Peyer's patch (tissue), 4 donors: Measurements from ENCODE around the gene PLD5. TPM values are rescaled to one million over a fixed set of nuclear protein-coding genes. Genes with fewer than 3 reads are reported as not detected.
"Not testable (repeated sequence)": the region's sequence is repeated elsewhere in the genome, so short reads cannot be mapped to it uniquely, and the experiment has no call there.

ENCODE experiments used
- DNase-seq, 3 donors: peaks; one replicate each; pipeline ENCODE4 v3.0.0-alpha.2; 2017 to 2019
- H3K27ac ChIP-seq, 4 donors: fragments of 200-600 bp; sonication (generic); one replicate each; pipeline ENCODE4 v1.5.1; 2016 to 2019
- H3K27me3 ChIP-seq, 2 donors: fragments of 200-600 bp; sonication (generic); one replicate each; pipeline ENCODE4 v1.5.1; 2019
- H3K36me3 ChIP-seq, 3 donors: fragments of 200-600 bp; sonication (generic); one replicate each; pipeline ENCODE4 v1.5.1; 2016 to 2019
- H3K4me1 ChIP-seq, 4 donors: fragments of 200-600 bp; sonication (generic); one replicate each; pipeline ENCODE4 v1.5.1; 2016 to 2019
- H3K4me3 ChIP-seq, 4 donors: fragments of 200-600 bp; sonication (generic); 1 replicate in 3 of 4; 2 replicates in 1 of 4; pipeline ENCODE4 v1.5.1; 2016 to 2019; ENCODE audit warnings: mild to moderate bottlenecking in 1 of 4
- H3K9me3 ChIP-seq, 4 donors: fragments of 200-600 bp; sonication (generic); one replicate each; pipeline ENCODE4 v1.5.1; 2016 to 2019; ENCODE audit warnings: mild to moderate bottlenecking in 1 of 4
- POLR2A ChIP-seq, 2 donors: fragments of 450-650 bp; IDR thresholded peaks; one replicate each; pipeline ENCODE4 v1.5.1; 2017; ENCODE audit warnings: antibody characterized with exemption in 2 of 2, mild to moderate bottlenecking in 2 of 2, moderate library complexity in 2 of 2
- total RNA-seq, 4 donors: library from RNA; depleted of rRNA; stranded (reverse); fragments of >200 nt; gene quantifications; one replicate each; pipeline ENCODE4 v1.1.0, GENCODE V29; 2016
- TF ChIP-seq, protein P1 (sequence below), 6 experiments: fragments of 450-650 bp in 4 of 6; fragments of 200-600 bp in 2 of 6; sonication (generic) in 1 of 6; IDR thresholded peaks; one replicate each; pipeline ENCODE4 v1.5.1; 2017 to 2019; ENCODE audit warnings: antibody characterized with exemption in 6 of 6, mild to moderate bottlenecking in 3 of 6, moderate library complexity in 1 of 6

PLD5 gene
- total RNA-seq, 4 donors from 2014 or later, result 0.67 TPM; not detected in 3

DNA sequence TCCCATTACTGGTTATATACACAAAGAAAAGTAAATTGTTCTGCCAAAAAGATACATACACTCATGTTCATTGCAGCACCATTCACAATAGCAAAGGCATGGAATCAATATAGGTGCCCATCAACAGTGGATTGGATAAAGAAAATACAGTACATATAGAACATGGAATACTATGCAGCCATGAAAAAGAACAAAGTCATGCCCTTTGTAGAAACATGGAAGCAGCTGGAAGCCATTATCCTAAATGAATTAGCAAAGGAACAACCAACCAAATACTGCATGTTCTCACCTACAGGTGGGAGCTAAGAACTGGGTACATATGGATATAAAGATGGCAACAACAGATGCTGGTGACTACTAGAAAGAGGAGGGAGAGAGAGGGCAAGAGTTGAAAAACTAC lies 132.6 kb downstream of the PLD5 start:
- no peaks in the 10 kb centered on the region for H3K4me1 ChIP-seq
- no peak overlapping the region for H3K27ac ChIP-seq
- no peak for TF ChIP-seq POLR2A (IDR thresholded peaks at IDR 0.05)
- TF ChIP-seq, protein P1, sequence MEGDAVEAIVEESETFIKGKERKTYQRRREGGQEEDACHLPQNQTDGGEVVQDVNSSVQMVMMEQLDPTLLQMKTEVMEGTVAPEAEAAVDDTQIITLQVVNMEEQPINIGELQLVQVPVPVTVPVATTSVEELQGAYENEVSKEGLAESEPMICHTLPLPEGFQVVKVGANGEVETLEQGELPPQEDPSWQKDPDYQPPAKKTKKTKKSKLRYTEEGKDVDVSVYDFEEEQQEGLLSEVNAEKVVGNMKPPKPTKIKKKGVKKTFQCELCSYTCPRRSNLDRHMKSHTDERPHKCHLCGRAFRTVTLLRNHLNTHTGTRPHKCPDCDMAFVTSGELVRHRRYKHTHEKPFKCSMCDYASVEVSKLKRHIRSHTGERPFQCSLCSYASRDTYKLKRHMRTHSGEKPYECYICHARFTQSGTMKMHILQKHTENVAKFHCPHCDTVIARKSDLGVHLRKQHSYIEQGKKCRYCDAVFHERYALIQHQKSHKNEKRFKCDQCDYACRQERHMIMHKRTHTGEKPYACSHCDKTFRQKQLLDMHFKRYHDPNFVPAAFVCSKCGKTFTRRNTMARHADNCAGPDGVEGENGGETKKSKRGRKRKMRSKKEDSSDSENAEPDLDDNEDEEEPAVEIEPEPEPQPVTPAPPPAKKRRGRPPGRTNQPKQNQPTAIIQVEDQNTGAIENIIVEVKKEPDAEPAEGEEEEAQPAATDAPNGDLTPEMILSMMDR (IDR thresholded peaks at IDR 0.05), result no peak
- H3K36me3 ChIP-seq, result no peaks in the 10 kb centered on the region
- H3K9me3 ChIP-seq, result peaks cover 0 to 2% (median 0%) of the 10 kb centered on the region in 4 donors
- no peaks in the 10 kb centered on the region for H3K27me3 ChIP-seq
- no peak overlapping the region for H3K4me3 ChIP-seq
- DNase-seq, result no peak

DNA sequence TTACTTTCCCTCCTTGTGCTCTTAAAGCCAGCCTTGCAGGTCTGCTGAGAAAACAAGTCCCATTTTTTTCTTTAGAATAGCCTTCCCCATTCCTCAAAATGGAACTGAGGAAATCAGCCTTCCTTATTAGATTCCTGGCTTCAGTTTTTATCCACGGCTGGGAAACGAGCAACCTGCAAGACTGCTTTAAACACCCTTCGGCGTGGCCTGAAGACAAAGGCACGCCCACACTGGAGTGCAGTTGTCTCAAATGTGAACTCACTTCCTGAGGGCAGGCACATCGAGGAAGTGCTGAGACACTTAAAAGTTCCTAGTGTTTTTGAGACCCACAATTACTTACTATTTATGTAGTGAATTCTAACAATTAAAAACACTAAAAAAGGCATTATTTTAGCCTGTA lies 148.4 kb downstream of the PLD5 start:
- H3K9me3 ChIP-seq, H3K27me3 ChIP-seq, DNase-seq, H3K27ac ChIP-seq, H3K36me3 ChIP-seq, H3K4me1 ChIP-seq, H3K4me3 ChIP-seq: not testable (repeated sequence)

DNA sequence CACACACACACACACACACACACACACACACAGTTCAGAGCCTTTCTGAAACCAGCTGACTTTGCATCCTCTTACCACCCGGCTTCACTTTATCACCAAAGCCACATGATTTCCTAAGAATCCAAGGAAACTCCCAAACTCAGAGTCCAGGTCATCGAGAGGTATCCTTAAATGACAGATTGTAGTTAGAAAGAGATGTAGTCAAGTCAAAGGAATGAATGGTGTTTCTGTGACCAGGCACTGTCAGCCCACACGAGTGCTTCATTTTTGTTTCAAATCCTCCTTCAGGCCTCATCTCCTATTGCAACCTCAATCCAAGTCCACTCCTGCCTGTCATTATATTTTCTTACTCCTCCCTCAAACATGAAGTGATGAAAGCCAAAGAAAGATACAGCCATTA lies 174.1 kb downstream of the PLD5 start:
- H3K36me3 ChIP-seq, H3K4me3 ChIP-seq, H3K9me3 ChIP-seq, H3K4me1 ChIP-seq, H3K27ac ChIP-seq, H3K27me3 ChIP-seq, DNase-seq: not testable (repeated sequence)

DNA sequence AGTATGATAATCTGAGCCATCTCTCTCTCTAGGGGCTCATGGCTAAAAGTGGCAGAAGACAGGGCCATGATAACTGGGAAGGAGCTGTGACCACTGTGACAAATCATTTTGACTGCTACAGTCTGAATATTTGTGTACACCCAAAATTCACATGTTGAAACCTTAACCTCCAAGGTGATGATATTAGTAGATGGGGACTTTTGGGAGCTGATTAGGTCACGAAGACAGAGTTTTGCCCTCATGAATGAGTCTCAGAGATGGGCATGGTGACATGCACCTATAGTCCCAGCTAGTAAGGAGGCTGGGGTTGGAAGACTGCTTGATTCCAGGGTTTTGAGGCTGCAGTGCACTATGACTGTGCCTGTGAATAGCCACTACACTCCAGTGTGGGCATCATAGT lies 174.9 kb downstream of the PLD5 start:
- H3K36me3 ChIP-seq, result no peaks in the 10 kb centered on the region
- no peaks in the 10 kb centered on the region for H3K4me1 ChIP-seq
- H3K9me3 ChIP-seq, result no peaks in the 10 kb centered on the region
- no peaks in the 10 kb centered on the region for H3K27me3 ChIP-seq
- H3K4me3 ChIP-seq, result no peak overlapping the region
- no peak overlapping the region for H3K27ac ChIP-seq
- TF ChIP-seq POLR2A (IDR thresholded peaks at IDR 0.05), result no peak
- TF ChIP-seq, protein P1 (IDR thresholded peaks at IDR 0.05), result no peak
- no peak for DNase-seq

DNA sequence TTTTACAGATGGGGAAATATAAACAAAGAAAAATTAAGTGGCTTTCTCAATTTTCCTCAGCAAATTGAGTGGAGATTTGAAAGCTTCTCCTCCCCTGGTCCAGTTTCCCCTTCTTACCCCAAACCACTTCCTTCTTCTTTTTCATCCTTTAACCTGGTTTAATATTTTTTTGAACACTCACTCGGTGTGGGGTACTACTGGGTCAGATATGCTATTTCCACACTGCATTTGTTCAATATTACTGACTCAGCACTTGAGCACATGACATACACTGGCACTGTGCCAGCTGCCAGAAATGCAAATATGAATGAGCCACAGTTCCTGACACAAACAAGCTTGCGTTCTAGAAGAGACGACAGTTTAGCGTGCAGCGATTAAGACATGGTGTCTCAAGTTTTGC lies 193.6 kb downstream of the PLD5 start:
- not testable (repeated sequence) for DNase-seq, H3K4me1 ChIP-seq, H3K27me3 ChIP-seq, H3K9me3 ChIP-seq, H3K36me3 ChIP-seq, H3K4me3 ChIP-seq, H3K27ac ChIP-seq

GRCh38 chr1:242327381-242327780 lies 197.1 kb downstream of the PLD5 start:
- H3K36me3 ChIP-seq, H3K27me3 ChIP-seq, H3K27ac ChIP-seq, H3K4me1 ChIP-seq, H3K4me3 ChIP-seq, DNase-seq, H3K9me3 ChIP-seq: not testable (repeated sequence)

DNA sequence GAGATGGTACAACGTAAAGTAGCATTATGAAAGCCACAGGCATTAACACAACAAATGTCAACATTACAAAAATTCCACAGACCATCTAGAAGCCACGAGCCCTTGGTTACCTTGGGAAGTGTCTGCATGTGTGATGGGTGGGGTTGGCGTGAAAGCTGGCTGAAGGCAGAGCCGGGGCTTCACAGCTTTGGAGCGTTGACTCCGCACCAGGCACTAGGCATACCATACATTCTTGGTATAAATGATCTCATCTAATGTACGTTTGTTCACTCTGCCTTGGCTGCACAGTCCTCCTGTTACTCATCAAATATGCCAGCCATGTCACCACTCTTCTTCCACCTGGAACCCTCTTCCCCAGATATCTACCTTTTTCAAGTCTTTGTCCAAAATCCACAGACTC lies 202.5 kb downstream of the PLD5 start:
- not testable (repeated sequence) for H3K27me3 ChIP-seq, DNase-seq

GRCh38 chr1:242318140-242318539 lies 206.4 kb downstream of the PLD5 start:
- Histone ChIP-seq H3K27ac (no peak overlapping the region), H3K4me1 (no peaks in the 10 kb centered on the region), H3K9me3 (no peaks in the 10 kb centered on the region), H3K27me3 (no peaks in the 10 kb centered on the region), H3K4me3 (no peak overlapping the region), H3K36me3 (no peaks in the 10 kb centered on the region)
- no peak for DNase-seq
- no peak for TF ChIP-seq POLR2A (IDR thresholded peaks at IDR 0.05)
- TF ChIP-seq, protein P1 (IDR thresholded peaks at IDR 0.05), result no peak

More for the DNA sequence above, 202.5 kb downstream of the PLD5 start:
- not testable (repeated sequence) for H3K4me3 ChIP-seq, H3K9me3 ChIP-seq, H3K27ac ChIP-seq, H3K4me1 ChIP-seq, H3K36me3 ChIP-seq

GRCh38 chr1:242314865-242315264 lies 209.6 kb downstream of the PLD5 start:
- not testable (repeated sequence) for H3K36me3 ChIP-seq, H3K9me3 ChIP-seq, H3K27ac ChIP-seq, H3K4me3 ChIP-seq, H3K27me3 ChIP-seq, DNase-seq, H3K4me1 ChIP-seq

GRCh38 chr1:242314085-242314649 lies 210.3 kb downstream of the PLD5 start:
- H3K4me3 ChIP-seq, H3K9me3 ChIP-seq, DNase-seq, H3K27me3 ChIP-seq, H3K27ac ChIP-seq, H3K36me3 ChIP-seq, H3K4me1 ChIP-seq: not testable (repeated sequence)

GRCh38 chr1:242308681-242309080 lies 215.8 kb downstream of the PLD5 start:
- H3K4me1 ChIP-seq, H3K4me3 ChIP-seq, H3K9me3 ChIP-seq, H3K36me3 ChIP-seq, H3K27ac ChIP-seq, DNase-seq, H3K27me3 ChIP-seq: not testable (repeated sequence)

- H3K9me3 ChIP-seq, H3K4me1 ChIP-seq, H3K4me3 ChIP-seq, H3K27ac ChIP-seq, H3K36me3 ChIP-seq, H3K27me3 ChIP-seq, DNase-seq: not testable (repeated sequence)
Observed at GRCh38 chr1:242293781-242294180, 230.7 kb downstream of the PLD5 start.
